GM12875 (cell line): ENCODE measurements around the gene SYT12.

Experiments used
- H3K4me3 ChIP-seq: one replicate; pipeline ENCODE4 v1.5.1; 2011; ENCODE audit warnings: low read depth, low read length, control low read depth
- TF ChIP-seq, protein P1 (sequence below): IDR thresholded peaks from 2 replicates; pipeline ENCODE4 v1.5.1; 2011; ENCODE audit warnings: low read depth, mild to moderate bottlenecking, control low read depth, inconsistent platforms, low read length, moderate library complexity, borderline replicate concordance; ENCODE audit not compliant: insufficient read depth

The SYT12 gene

DNA sequence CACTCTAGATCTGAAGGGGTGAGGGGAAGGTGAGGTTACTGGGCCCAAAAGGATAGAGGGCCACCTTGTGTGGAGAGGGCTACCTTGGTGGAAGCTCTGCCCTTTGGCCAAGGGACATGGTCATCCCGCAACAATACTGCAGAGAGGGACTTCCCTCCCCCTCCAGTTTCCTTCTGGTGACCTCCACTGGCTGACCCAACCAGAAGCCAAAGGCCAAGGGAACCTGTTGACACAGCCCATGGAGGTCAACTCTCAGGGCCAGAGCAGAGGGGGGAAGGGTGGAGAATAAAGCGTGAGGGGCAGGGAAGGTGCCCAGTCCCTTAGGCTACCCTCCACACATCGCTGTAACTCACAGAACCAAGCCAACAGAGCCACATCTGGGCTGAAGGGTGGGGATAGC lies 18.7 kb downstream of the SYT12 start:
- TF ChIP-seq, protein P1, sequence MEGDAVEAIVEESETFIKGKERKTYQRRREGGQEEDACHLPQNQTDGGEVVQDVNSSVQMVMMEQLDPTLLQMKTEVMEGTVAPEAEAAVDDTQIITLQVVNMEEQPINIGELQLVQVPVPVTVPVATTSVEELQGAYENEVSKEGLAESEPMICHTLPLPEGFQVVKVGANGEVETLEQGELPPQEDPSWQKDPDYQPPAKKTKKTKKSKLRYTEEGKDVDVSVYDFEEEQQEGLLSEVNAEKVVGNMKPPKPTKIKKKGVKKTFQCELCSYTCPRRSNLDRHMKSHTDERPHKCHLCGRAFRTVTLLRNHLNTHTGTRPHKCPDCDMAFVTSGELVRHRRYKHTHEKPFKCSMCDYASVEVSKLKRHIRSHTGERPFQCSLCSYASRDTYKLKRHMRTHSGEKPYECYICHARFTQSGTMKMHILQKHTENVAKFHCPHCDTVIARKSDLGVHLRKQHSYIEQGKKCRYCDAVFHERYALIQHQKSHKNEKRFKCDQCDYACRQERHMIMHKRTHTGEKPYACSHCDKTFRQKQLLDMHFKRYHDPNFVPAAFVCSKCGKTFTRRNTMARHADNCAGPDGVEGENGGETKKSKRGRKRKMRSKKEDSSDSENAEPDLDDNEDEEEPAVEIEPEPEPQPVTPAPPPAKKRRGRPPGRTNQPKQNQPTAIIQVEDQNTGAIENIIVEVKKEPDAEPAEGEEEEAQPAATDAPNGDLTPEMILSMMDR, result no peak
- no peak overlapping the region for H3K4me3 ChIP-seq

DNA sequence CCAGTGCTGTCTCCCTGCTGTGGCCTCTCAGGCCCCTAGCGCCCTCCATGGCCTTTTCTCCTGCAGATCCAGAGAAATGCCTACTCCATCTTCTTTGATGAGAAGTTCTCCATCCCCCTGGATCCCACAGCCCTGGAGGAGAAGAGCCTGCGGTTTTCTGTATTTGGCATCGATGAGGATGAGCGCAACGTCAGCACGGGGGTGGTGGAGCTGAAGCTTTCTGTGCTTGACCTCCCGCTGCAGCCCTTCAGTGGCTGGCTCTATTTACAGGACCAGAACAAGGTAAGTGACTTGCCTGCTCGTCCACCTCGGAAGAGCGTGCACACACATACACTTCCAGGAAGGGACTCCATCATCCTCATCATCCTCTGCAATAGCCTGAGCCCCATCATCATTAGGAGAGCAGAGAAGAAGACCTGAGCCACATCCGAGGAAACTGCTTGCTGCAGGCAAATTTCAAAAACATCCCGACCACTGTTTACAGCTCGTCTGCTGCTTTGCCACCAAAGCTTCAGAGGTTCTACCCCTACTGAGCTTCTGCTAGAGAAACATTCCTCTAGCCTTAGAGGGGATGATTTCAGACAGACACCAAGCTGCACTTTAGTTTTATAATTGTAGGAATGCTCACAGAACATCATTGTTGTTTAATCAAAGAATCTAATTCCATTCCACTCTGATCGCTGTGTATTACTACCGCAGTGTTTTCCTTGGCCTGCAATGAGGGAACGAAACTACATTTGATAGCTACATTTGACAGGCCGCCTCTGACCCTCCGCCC lies 20.8 kb downstream of the SYT12 start:
- H3K4me3 ChIP-seq, result no peak overlapping the region
- TF ChIP-seq, protein P1, result no peak

DNA sequence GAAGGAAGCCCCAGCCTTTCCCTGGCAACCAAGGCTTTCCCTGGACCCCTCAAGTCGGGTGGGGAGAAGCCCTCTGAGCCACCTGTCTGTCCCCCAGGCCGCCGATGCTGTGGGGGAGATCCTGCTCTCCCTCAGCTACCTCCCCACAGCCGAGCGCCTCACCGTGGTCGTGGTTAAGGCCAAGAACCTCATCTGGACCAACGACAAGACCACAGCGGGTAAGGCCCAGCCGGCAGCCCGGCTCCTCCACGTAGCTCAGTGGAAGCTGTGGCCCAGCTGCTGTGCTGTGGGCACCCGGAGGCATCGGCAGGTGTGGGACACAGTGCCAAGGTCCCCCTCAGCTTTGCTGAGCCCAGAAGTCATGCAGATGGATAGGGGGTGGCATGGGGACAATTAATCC lies 21.6 kb downstream of the SYT12 start:
- TF ChIP-seq, protein P1, result 0 out of 2 replicates have a peak, but pooled peaks have one; percentile 22
- no peak overlapping the region for H3K4me3 ChIP-seq

DNA sequence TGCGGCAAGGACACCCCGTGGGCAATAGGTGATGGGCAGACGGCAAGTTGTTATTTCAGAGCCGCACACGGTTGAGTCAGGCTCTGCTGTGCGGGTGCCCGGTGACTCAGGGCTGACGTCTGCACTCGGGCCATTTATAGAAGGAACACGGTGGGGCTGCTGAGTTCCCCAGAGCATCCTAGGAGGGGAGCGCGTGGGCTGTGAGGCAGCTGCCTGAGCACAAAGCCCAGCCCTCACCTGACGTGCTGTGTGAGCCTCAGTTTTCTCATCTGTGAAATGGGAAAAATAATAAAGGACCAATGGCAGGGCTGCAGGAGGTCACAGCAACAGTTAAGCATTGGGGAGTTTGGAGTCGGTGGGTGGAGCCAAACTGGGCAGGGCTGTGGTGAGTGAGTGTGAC lies 22.4 kb downstream of the SYT12 start:
- TF ChIP-seq, protein P1, result no peak
- no peak overlapping the region for H3K4me3 ChIP-seq

DNA sequence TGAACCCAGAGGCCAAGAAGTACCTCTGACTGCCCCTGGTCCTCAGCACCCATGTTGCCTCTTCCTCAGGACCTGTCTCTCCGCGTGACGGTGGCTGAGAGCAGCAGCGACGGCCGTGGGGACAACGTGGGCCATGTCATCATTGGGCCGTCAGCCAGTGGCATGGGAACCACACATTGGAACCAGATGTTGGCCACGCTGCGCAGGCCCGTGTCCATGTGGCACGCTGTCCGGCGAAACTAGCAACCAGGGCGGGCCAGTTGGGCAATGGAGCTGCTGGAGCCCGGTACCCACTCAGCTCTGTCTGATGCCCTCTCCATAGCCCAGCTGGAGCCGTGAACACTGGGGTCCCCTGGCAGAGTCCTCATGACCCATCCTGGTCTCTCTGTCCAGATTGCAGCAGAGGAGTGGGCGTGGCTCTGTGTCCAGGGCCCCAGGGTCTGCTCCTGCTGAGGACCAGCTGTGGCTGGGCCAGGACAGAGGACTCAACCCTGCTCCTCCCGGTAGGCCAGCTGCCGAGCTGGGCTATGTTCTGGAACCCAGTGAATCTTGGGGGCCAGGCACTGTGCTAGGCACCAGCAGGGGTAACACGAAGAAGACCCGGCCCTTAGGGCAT lies 25.7 kb downstream of the SYT12 start:
- no peak overlapping the region for H3K4me3 ChIP-seq
- TF ChIP-seq, protein P1, result no peak

DNA sequence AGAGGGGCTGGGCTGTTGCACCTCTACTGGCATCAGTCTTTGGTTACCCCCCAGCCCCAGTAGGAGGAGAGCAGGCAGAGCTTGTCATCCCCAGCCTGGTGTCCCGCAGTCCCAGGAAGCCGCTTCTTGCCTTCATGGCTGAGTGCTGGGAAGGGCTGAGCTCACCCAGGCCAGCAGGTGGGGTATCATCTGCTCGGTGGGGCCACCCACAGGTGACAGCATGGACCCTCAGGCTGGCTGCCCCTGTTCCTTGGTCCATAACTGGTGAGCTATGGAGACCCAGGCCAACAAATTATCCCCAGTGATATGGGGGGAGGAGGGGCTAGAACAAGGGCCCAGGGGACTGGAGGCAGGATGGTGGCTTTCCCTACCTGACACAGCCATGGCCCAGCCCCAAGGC lies 27.2 kb downstream of the SYT12 start:
- TF ChIP-seq, protein P1, result no peak
- H3K4me3 ChIP-seq, result no peak overlapping the region

DNA sequence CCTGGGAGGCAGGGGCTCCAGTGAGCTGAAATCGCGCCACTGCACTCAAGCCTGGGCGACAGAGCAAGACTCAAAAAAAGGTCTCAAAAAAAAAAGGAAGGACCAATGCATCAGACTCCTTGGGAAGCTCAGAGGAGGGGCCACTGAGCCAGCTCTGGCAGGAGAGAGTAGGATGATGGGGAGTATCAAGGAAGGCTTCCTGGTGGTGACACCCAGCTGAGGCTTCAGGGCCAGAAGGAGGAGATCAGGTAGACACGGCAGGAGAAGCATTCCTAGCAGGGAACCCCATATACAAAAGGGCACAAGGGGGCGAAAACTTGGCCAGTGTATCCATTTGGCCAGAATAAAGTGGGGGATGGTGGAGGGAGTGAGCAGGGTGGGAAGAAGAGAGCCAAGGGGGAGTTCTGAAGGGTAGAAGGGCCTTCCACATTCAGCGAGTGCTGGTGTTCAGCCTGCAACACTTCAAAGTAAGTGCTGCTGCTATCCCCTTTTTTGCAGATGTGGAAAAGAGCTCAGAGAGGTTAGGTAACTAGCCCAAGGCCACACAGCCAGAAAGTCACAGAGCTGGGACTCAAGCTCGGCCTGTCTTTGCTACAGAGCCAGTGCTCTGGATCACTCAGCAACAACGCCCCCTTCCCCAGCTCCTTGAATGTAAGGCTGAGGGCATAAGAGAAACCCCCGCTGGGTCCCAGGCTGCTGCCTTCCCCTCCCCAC lies 28.4 kb downstream of the SYT12 start:
- H3K4me3 ChIP-seq, result no peak overlapping the region
- TF ChIP-seq, protein P1, result no peak
